Liver (tissue), 3 donors: ENCODE data around the gene WNK2.

Experiments used
- GABPA ChIP-seq, 2 donors: IDR thresholded peaks in 1 of 2; conservative IDR thresholded peaks in 1 of 2; 2 replicates each; pipeline ENCODE4 v1.6.1; 2016; ENCODE audit warnings: antibody characterized with exemption in 2 of 2, mild to moderate bottlenecking in 1 of 2, moderate library complexity in 1 of 2
- RAD21 ChIP-seq, 2 donors: IDR thresholded peaks; 2 replicates each; pipeline ENCODE4 v1.6.1; 2016; ENCODE audit warnings: antibody characterized with exemption in 2 of 2, mild to moderate bottlenecking in 2 of 2
- YY1 ChIP-seq: IDR thresholded peaks from 2 replicates; pipeline ENCODE4 v1.6.1; 2016; ENCODE audit warnings: antibody characterized with exemption, mild to moderate bottlenecking
- TF ChIP-seq, protein P1 (sequence below): fragments of 150-350 bp; IDR thresholded peaks from 2 replicates; pipeline ENCODE4 v1.5.1; 2017; ENCODE audit warnings: improper control_type of control experiment, low read depth, low read length; ENCODE audit not compliant: missing input control
- TF ChIP-seq, protein P2 (sequence below): IDR thresholded peaks from 2 replicates; pipeline ENCODE4 v1.6.1; 2016; ENCODE audit warnings: antibody characterized with exemption, mild to moderate bottlenecking
- TF ChIP-seq, protein P3 (sequence below): IDR thresholded peaks from 2 replicates; pipeline ENCODE4 v1.6.1; 2016; ENCODE audit warnings: antibody characterized with exemption
- donor health status: healthy.
- donor health status: healthy.

DNA sequence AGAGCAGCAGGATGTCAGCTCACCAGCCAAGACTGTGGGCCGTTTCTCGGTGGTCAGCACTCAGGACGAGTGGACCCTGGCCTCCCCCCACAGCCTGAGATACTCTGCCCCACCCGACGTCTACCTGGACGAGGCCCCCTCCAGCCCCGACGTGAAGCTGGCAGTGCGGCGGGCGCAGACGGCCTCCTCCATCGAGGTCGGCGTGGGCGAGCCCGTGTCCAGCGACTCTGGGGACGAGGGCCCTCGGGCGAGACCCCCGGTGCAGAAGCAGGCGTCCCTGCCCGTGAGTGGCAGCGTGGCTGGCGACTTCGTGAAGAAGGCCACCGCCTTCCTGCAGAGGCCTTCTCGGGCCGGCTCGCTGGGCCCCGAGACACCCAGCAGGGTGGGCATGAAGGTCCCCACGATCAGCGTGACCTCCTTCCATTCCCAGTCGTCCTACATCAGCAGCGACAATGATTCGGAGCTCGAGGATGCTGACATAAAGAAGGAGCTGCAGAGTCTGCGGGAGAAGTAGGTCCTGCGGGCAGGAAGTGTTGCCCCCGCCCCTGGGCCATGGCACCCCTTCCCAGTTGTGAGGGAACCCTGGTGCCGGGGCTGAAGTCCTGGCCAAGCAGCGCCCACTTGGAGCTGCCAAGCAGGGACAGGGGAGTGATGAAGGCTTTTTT is 108.9 kb downstream of the WNK2 start:
- TF ChIP-seq, protein P1, sequence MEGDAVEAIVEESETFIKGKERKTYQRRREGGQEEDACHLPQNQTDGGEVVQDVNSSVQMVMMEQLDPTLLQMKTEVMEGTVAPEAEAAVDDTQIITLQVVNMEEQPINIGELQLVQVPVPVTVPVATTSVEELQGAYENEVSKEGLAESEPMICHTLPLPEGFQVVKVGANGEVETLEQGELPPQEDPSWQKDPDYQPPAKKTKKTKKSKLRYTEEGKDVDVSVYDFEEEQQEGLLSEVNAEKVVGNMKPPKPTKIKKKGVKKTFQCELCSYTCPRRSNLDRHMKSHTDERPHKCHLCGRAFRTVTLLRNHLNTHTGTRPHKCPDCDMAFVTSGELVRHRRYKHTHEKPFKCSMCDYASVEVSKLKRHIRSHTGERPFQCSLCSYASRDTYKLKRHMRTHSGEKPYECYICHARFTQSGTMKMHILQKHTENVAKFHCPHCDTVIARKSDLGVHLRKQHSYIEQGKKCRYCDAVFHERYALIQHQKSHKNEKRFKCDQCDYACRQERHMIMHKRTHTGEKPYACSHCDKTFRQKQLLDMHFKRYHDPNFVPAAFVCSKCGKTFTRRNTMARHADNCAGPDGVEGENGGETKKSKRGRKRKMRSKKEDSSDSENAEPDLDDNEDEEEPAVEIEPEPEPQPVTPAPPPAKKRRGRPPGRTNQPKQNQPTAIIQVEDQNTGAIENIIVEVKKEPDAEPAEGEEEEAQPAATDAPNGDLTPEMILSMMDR, result no peak
- no peak for TF ChIP-seq GABPA (IDR thresholded peaks at IDR 0.05 in 1 of 2, conservative IDR thresholded peaks at IDR 0.05 in 1 of 2)
- TF ChIP-seq YY1, result no peak
- TF ChIP-seq RAD21 (IDR thresholded peaks at IDR 0.05), result no peak
- TF ChIP-seq, protein P2, sequence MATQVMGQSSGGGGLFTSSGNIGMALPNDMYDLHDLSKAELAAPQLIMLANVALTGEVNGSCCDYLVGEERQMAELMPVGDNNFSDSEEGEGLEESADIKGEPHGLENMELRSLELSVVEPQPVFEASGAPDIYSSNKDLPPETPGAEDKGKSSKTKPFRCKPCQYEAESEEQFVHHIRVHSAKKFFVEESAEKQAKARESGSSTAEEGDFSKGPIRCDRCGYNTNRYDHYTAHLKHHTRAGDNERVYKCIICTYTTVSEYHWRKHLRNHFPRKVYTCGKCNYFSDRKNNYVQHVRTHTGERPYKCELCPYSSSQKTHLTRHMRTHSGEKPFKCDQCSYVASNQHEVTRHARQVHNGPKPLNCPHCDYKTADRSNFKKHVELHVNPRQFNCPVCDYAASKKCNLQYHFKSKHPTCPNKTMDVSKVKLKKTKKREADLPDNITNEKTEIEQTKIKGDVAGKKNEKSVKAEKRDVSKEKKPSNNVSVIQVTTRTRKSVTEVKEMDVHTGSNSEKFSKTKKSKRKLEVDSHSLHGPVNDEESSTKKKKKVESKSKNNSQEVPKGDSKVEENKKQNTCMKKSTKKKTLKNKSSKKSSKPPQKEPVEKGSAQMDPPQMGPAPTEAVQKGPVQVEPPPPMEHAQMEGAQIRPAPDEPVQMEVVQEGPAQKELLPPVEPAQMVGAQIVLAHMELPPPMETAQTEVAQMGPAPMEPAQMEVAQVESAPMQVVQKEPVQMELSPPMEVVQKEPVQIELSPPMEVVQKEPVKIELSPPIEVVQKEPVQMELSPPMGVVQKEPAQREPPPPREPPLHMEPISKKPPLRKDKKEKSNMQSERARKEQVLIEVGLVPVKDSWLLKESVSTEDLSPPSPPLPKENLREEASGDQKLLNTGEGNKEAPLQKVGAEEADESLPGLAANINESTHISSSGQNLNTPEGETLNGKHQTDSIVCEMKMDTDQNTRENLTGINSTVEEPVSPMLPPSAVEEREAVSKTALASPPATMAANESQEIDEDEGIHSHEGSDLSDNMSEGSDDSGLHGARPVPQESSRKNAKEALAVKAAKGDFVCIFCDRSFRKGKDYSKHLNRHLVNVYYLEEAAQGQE, result no peak
- TF ChIP-seq, protein P3, sequence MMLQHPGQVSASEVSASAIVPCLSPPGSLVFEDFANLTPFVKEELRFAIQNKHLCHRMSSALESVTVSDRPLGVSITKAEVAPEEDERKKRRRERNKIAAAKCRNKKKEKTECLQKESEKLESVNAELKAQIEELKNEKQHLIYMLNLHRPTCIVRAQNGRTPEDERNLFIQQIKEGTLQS, result no peak
